Measurements from ENCODE around the gene PDGFRB. TPM values are rescaled to one million over a fixed set of nuclear protein-coding genes. Genes with fewer than 3 reads are reported as not detected.

PDGFRB gene
- total and polyA plus RNA-seq, 4 donors = 5.2 to 13.1 (median 8.3) TPM

GRCh38 chr5:150162142-150162513 is 6.5 kb upstream of the PDGFRB start:
- Histone ChIP-seq H3K36me3 (ENCODE audit: control insufficient read depth in 4 of 4, insufficient read depth in 3 of 4, low read depth in 1 of 4, low read length in 3 of 4) (no peaks in the 10 kb centered on the region), H3K9ac (ENCODE audit: low read depth in 1 of 2, low read length in 2 of 2) (no peak overlapping the region), H3K4me3 (ENCODE audit: low read depth in 1 of 3, low read length in 3 of 3) (no peak overlapping the region), H3K27ac (ENCODE audit: low read depth in 1 of 2, low read length in 2 of 2) (peak overlapping the region in 1 of 2 donors; percentile 0), H3K4me1 (ENCODE audit: control insufficient read depth in 4 of 4, insufficient read depth in 4 of 4, low read length in 3 of 4) (peaks cover 0 to 4% (median 0%) of the 10 kb centered on the region in 4 donors), H3K9me3 (ENCODE audit: control insufficient read depth in 4 of 4, low read length in 3 of 4) (no peaks in the 10 kb centered on the region), H3K27me3 (ENCODE audit: control insufficient read depth in 4 of 4, insufficient read depth in 4 of 4, low read length in 3 of 4) (peaks cover 0 to 2% (median 0%) of the 10 kb centered on the region in 4 donors)
- WGBS = 84% methylated on average over 3 of the region's 3 CpGs
- no peak for TF ChIP-seq TAF1 (conservative IDR thresholded peaks at IDR 0.05)
- TF ChIP-seq GABPA (IDR thresholded peaks at IDR 0.05 in 1 of 2, conservative IDR thresholded peaks at IDR 0.05 in 1 of 2) = no peak
- TF ChIP-seq CTCF (IDR thresholded peaks at IDR 0.05; ENCODE audit: low read depth, low read length, missing input control) = no peak
- no peak for TF ChIP-seq ZBTB33 (IDR thresholded peaks at IDR 0.05)
- TF ChIP-seq NR2F2 (IDR thresholded peaks at IDR 0.05) = no peak
- TF ChIP-seq FOXA1 (IDR thresholded peaks at IDR 0.05) = no peak
- TF ChIP-seq HNF4G (IDR thresholded peaks at IDR 0.05) = no peak
- no peak for TF ChIP-seq RXRA (IDR thresholded peaks at IDR 0.05)
- TF ChIP-seq HNF4A (conservative IDR thresholded peaks at IDR 0.05) = no peak
- TF ChIP-seq FOXA2 (IDR thresholded peaks at IDR 0.05) = no peak
- TF ChIP-seq RAD21 (IDR thresholded peaks at IDR 0.05) = no peak
- TF ChIP-seq JUND (IDR thresholded peaks at IDR 0.05) = no peak
- no peak for TF ChIP-seq MAX (IDR thresholded peaks at IDR 0.05)
- TF ChIP-seq SP1 (IDR thresholded peaks at IDR 0.05) = no peak
- TF ChIP-seq REST (IDR thresholded peaks at IDR 0.05) = no peak
- no peak for TF ChIP-seq YY1 (IDR thresholded peaks at IDR 0.05)
- TF ChIP-seq EGR1 (IDR thresholded peaks at IDR 0.05; ENCODE audit: low read depth in 2 of 2) = no peak
- no peak for DNase-seq (ENCODE audit: low spot score)
